GM21526 (cell line): ENCODE results near the gene CES2.

Experiments used
- ATAC-seq: cut with Tn5 transposase; IDR thresholded peaks from one replicate; pipeline ENCODE4 v1.9.1; 2021; ENCODE audit warnings: moderate library complexity; ENCODE audit not compliant: unreplicated experiment, low FRiP score

Gene CES2

GRCh38 chr16:66901626-66902025 is 33.7 kb upstream of the CES2 start:
- ATAC-seq, result no peak

- ATAC-seq, result no peak
These were observed 32.4 kb upstream of the CES2 start for GRCh38 chr16:66902648-66903543.

GRCh38 chr16:66903544-66904427 is 31.5 kb upstream of the CES2 start:
- no peak for ATAC-seq

GRCh38 chr16:66904428-66904845 is 30.9 kb upstream of the CES2 start:
- ATAC-seq, result no peak

- no peak for ATAC-seq
These were observed 30.3 kb upstream of the CES2 start for GRCh38 chr16:66904846-66905632.

GRCh38 chr16:66905633-66906539 is 29.4 kb upstream of the CES2 start:
- no peak for ATAC-seq

- ATAC-seq, result no peak
These were observed 28.1 kb upstream of the CES2 start for GRCh38 chr16:66906916-66907836.

- ATAC-seq, result no peak
These were observed 27.2 kb upstream of the CES2 start for GRCh38 chr16:66908116-66908515.

- no peak for ATAC-seq
These were observed 26.4 kb upstream of the CES2 start for GRCh38 chr16:66908762-66909559.

- no peak for ATAC-seq
These were observed 25.0 kb upstream of the CES2 start for GRCh38 chr16:66910175-66910940.

- no peak for ATAC-seq
These were observed 24.2 kb upstream of the CES2 start for GRCh38 chr16:66911112-66911511.

- ATAC-seq, result no peak
These were observed 23.5 kb upstream of the CES2 start for GRCh38 chr16:66911801-66912200.

GRCh38 chr16:66913081-66913480 is 22.2 kb upstream of the CES2 start:
- ATAC-seq, result no peak

- ATAC-seq, result no peak
These were observed 21.6 kb upstream of the CES2 start for GRCh38 chr16:66913711-66914110.

GRCh38 chr16:66914541-66914940 is 20.8 kb upstream of the CES2 start:
- ATAC-seq, result no peak

GRCh38 chr16:66915041-66915440 is 20.3 kb upstream of the CES2 start:
- ATAC-seq, result no peak

- no peak for ATAC-seq
These were observed 18.8 kb upstream of the CES2 start for GRCh38 chr16:66916518-66916917.
